Fibroblast of skin of right quadriceps (primary cell): Measurements from ENCODE around the gene ACTR3C.

Source experiments
- DNase-seq: peaks from one replicate; pipeline ENCODE4 v3.0.0-alpha.2; 2013

The ACTR3C gene

GRCh38 chr7:150358988-150359621, 35.8 kb upstream of the ACTR3C start:
- no peak for DNase-seq

- DNase-seq = no peak
These were observed 35.1 kb upstream of the ACTR3C start for GRCh38 chr7:150358433-150358832.

GRCh38 chr7:150357771-150358427, 34.6 kb upstream of the ACTR3C start:
- no peak for DNase-seq

GRCh38 chr7:150357270-150357669, 33.9 kb upstream of the ACTR3C start:
- DNase-seq = no peak

GRCh38 chr7:150356265-150356897, 33.0 kb upstream of the ACTR3C start:
- peak; percentile 26 for DNase-seq

- no peak for DNase-seq
These were observed 32.3 kb upstream of the ACTR3C start for GRCh38 chr7:150355666-150356059.

GRCh38 chr7:150351587-150352194, 28.3 kb upstream of the ACTR3C start:
- DNase-seq = no peak

- DNase-seq = no peak
These were observed 23.6 kb upstream of the ACTR3C start for GRCh38 chr7:150346922-150347321.

GRCh38 chr7:150345012-150345411, 21.7 kb upstream of the ACTR3C start:
- peak; percentile 32 for DNase-seq

- DNase-seq = no peak
These were observed 21.0 kb upstream of the ACTR3C start for GRCh38 chr7:150344299-150344698.

- no peak for DNase-seq
These were observed 19.9 kb upstream of the ACTR3C start for GRCh38 chr7:150343225-150343624.

GRCh38 chr7:150342121-150342408, 18.7 kb upstream of the ACTR3C start:
- no peak for DNase-seq

- DNase-seq = no peak
These were observed 18.1 kb upstream of the ACTR3C start, which contains the start of gene RARRES2 for GRCh38 chr7:150341263-150342120. TSS of gene RARRES2 (minus strand) at chr7:150341629. CDS start at chr7:150340609, 1,020 bp downstream.

- no peak for DNase-seq
These were observed 17.5 kb upstream of the ACTR3C start for GRCh38 chr7:150340875-150341262.

GRCh38 chr7:150340024-150340749, 16.8 kb upstream of the ACTR3C start:
- DNase-seq = no peak

GRCh38 chr7:150339409-150339809, 16.1 kb upstream of the ACTR3C start:
- DNase-seq = no peak

- DNase-seq = no peak
These were observed 15.0 kb upstream of the ACTR3C start for GRCh38 chr7:150338166-150338829.

GRCh38 chr7:150337659-150338081, 14.3 kb upstream of the ACTR3C start:
- no peak for DNase-seq

- no peak for DNase-seq
These were observed 13.8 kb upstream of the ACTR3C start for GRCh38 chr7:150337179-150337578.

GRCh38 chr7:150336746-150337145, 13.4 kb upstream of the ACTR3C start:
- DNase-seq = no peak

- no peak for DNase-seq
These were observed 12.4 kb upstream of the ACTR3C start for GRCh38 chr7:150335774-150336112.
